Left lung (tissue), 10 donors: ENCODE data around the gene PAN2. TPM values are rescaled to one million over a fixed set of nuclear protein-coding genes. Genes with fewer than 3 reads are reported as not detected.
A peak's percentile ranks its signal among the peaks of the same experiment; 100 is the strongest.
"Not testable (repeated sequence)": the region's sequence is repeated elsewhere in the genome, so short reads cannot be mapped to it uniquely, and the experiment has no call there.

Source experiments
- ATAC-seq: fragments of 200-7000 bp; cut with Tn5 transposase; one replicate; pipeline ENCODE4 v1.9.1; 2020; ENCODE audit warnings: moderate library complexity
- DNase-seq, 4 donors: peaks; one replicate each; pipeline ENCODE4 v3.0.0-alpha.2; 2013 to 2020
- H3K27ac ChIP-seq, 2 donors: fragments of 200-600 bp; sonication (generic) in 1 of 2; one replicate each; pipeline versions ENCODE4 v1.5.0 to v1.8.0; 2020 to 2021
- H3K27me3 ChIP-seq, 2 donors: fragments of 200-600 bp; sonication (generic) in 1 of 2; one replicate each; pipeline versions ENCODE4 v1.5.0 to v1.8.0; 2020 to 2021
- H3K36me3 ChIP-seq, 2 donors: fragments of 200-600 bp; sonication (generic) in 1 of 2; one replicate each; pipeline versions ENCODE4 v1.5.0 to v1.8.0; 2020 to 2021
- H3K4me1 ChIP-seq, 2 donors: fragments of 200-600 bp; one replicate each; pipeline ENCODE4 v1.8.0; 2021
- H3K4me3 ChIP-seq, 2 donors: fragments of 200-600 bp; sonication (generic) in 1 of 2; one replicate each; pipeline versions ENCODE4 v1.5.0 to v1.8.0; 2020 to 2021; ENCODE audit warnings: mild to moderate bottlenecking in 1 of 2
- H3K9me3 ChIP-seq, 2 donors: fragments of 200-600 bp; sonication (generic) in 1 of 2; one replicate each; pipeline versions ENCODE4 v1.5.0 to v1.8.0; 2020 to 2021
- CTCF ChIP-seq, 2 donors: fragments of 200-600 bp; sonication (generic) in 1 of 2; IDR thresholded peaks; one replicate each; pipeline versions ENCODE4 v1.5.0 to v1.8.0; 2021; ENCODE audit warnings: antibody characterized with exemption in 2 of 2
- intact Hi-C, 2 donors: fragments of 100-400 bp; cut with DNase I; formaldehyde crosslinking; loops; one replicate each; pipeline versions ENCODE4 v1.11.2 to v1.14.2; 2022
- polyA plus RNA-seq, 6 donors: library from polyadenylated mRNA; unstranded; fragments of 120-200 nt; gene quantifications; one replicate each; pipeline ENCODE4 v1.2.1, GENCODE V29; 2013; ENCODE audit not compliant: insufficient read length in 6 of 6
- total RNA-seq, 2 donors: library from RNA; stranded (reverse); fragmentation: NEBNext Ultra II Directional; extraction: Animal tissue kit (Norgen Biotek cat#: 25700); gene quantifications; one replicate each; pipeline ENCODE4 v1.2.1, GENCODE V29; 2021
- donor health status: DM: no; HTN: yes; CAD: no.
- donor health status: DM: no; HTN: no; CAD: no.

PAN2 gene
- total and polyA plus RNA-seq, 8 donors = 49.9 to 107 (median 74.8) TPM

GRCh38 chr12:56341616-56342015, 7.8 kb upstream of the PAN2 start:
- TF ChIP-seq CTCF (IDR thresholded peaks at IDR 0.05) = no peak
- no peaks in the 10 kb centered on the region for H3K9me3 ChIP-seq
- H3K27me3 ChIP-seq = no peaks in the 10 kb centered on the region
- no peak overlapping the region for H3K27ac ChIP-seq
- no peak overlapping the region for H3K4me3 ChIP-seq
- DNase-seq (no peak), ATAC-seq (no peak)
- intact Hi-C loops = no loop called here
- peaks cover 0 to 57% of the 10 kb centered on the region in 2 donors for H3K36me3 ChIP-seq
- H3K4me1 ChIP-seq = peaks cover 0 to 32% of the 10 kb centered on the region in 2 donors

- H3K9me3 ChIP-seq = no peaks in the 10 kb centered on the region
- intact Hi-C loops = no loop called here
- peaks cover 0 to 32% of the 10 kb centered on the region in 2 donors for H3K36me3 ChIP-seq
- ATAC-seq (no peak), DNase-seq (no peak)
- H3K4me1 ChIP-seq = peaks cover 0 to 40% of the 10 kb centered on the region in 2 donors
- peak overlapping the region in 1 of 2 donors; percentile 67 for H3K27ac ChIP-seq
- no peaks in the 10 kb centered on the region for H3K27me3 ChIP-seq
- H3K4me3 ChIP-seq = no peak overlapping the region
- TF ChIP-seq CTCF (IDR thresholded peaks at IDR 0.05) = no peak
Measured at GRCh38 chr12:56339158-56339422, 5.3 kb upstream of the PAN2 start.

- Histone ChIP-seq H3K9me3 (no peaks in the 10 kb centered on the region), H3K4me3 (no peak within 1 kb of the TSS), H3K36me3 (peaks cover 0 to 26% of the 10 kb centered on the region in 2 donors), H3K27ac (peak within 1 kb of the TSS in 1 of 2 donors; percentile 67), H3K27me3 (no peaks in the 10 kb centered on the region), H3K4me1 (peaks cover 0 to 40% of the 10 kb centered on the region in 2 donors)
- no peak for ATAC-seq
- no peak for TF ChIP-seq CTCF (IDR thresholded peaks at IDR 0.05)
- intact Hi-C loops = no loop called here
- DNase-seq = no peak
Measured at GRCh38 chr12:56338308-56339157, 4.7 kb upstream of the PAN2 start, which contains the start of gene IL23A. TSS of gene IL23A (plus strand) at chr12:56338884. CDS start at chr12:56339045, 161 bp downstream.

GRCh38 chr12:56337753-56338251, 4.0 kb upstream of the PAN2 start:
- H3K9me3 ChIP-seq = no peaks in the 10 kb centered on the region
- no peak for TF ChIP-seq CTCF (IDR thresholded peaks at IDR 0.05)
- no peak overlapping the region for H3K4me3 ChIP-seq
- H3K27me3 ChIP-seq = no peaks in the 10 kb centered on the region
- DNase-seq (no peak), ATAC-seq (no peak)
- peaks cover 0 to 19% of the 10 kb centered on the region in 2 donors for H3K36me3 ChIP-seq
- H3K27ac ChIP-seq = peak overlapping the region in 1 of 2 donors; percentile 67
- intact Hi-C loops = no loop called here
- H3K4me1 ChIP-seq = peaks cover 0 to 47% of the 10 kb centered on the region in 2 donors

- DNase-seq = peak in 1 of 4 donors; percentile 58
Measured at GRCh38 chr12:56336361-56337167, 2.8 kb upstream of the PAN2 start.

GRCh38 chr12:56335527-56335926, 1.7 kb upstream of the PAN2 start:
- ATAC-seq, intact Hi-C loops, H3K27me3 ChIP-seq: not testable (repeated sequence)

More at GRCh38 chr12:56336361-56337167, 2.8 kb upstream of the PAN2 start:
- no peaks in the 10 kb centered on the region for H3K9me3 ChIP-seq
- peak overlapping the region in 1 of 2 donors; percentile 33 for H3K27ac ChIP-seq
- no peak for ATAC-seq
- H3K4me1 ChIP-seq = peaks cover 0 to 50% of the 10 kb centered on the region in 2 donors
- H3K36me3 ChIP-seq = peaks cover 0 to 6% of the 10 kb centered on the region in 2 donors
- intact Hi-C loops = no loop called here
- no peaks in the 10 kb centered on the region for H3K27me3 ChIP-seq
- H3K4me3 ChIP-seq = no peak overlapping the region
- no peak for TF ChIP-seq CTCF (IDR thresholded peaks at IDR 0.05)

More at GRCh38 chr12:56335527-56335926, 1.7 kb upstream of the PAN2 start:
- H3K9me3 ChIP-seq, H3K36me3 ChIP-seq, H3K4me3 ChIP-seq, H3K27ac ChIP-seq, DNase-seq: not testable (repeated sequence)
- H3K4me1 ChIP-seq = peaks cover 0 to 50% of the 10 kb centered on the region in 2 donors
